ENCODE data around the gene KCNMA1. TPM values are rescaled to one million over a fixed set of nuclear protein-coding genes. Genes with fewer than 3 reads are reported as not detected.
"Not testable (repeated sequence)": the region's sequence is repeated elsewhere in the genome, so short reads cannot be mapped to it uniquely, and the experiment has no call there.

KCNMA1 gene
- total and polyA plus RNA-seq, 10 of the 15 experiments (the other 5 are each of a cell fraction or from before 2014, with no cell fraction given), result 8.5 to 77.0 (median 21.3) TPM

DNA sequence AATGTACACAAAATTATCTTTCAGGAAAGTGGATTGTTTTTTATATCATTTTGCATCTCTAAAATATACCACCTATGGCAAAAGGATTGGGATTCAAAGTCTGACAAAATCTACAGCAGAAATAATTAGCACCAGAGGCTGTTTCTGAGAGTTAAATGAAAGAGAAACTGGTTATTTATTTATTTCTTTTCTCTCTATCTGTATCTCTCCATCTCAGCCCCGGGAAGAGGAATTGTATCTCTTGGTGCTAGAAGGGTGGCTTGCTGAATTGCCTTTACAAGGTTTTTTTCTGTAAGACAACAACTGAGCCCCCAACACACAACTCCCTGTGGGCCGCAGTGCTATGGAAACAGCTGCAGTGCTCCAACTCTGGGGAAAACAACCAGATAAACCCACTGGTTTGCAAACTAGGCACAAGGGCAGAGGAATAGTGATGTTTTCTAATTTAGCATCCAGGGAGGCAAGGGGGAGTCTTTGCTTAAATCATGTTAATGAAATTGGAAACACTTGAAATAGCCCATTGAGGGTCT is 249.0 kb downstream of the KCNMA1 start (continued):
- TF ChIP-seq, protein P1, sequence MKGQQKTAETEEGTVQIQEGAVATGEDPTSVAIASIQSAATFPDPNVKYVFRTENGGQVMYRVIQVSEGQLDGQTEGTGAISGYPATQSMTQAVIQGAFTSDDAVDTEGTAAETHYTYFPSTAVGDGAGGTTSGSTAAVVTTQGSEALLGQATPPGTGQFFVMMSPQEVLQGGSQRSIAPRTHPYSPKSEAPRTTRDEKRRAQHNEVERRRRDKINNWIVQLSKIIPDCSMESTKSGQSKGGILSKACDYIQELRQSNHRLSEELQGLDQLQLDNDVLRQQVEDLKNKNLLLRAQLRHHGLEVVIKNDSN (IDR thresholded peaks at IDR 0.05; ENCODE audit: borderline replicate concordance, extremely low read length, insufficient read depth, low read depth, low read length), result no peak
- TF ChIP-seq HDGF (IDR thresholded peaks at IDR 0.05), result no peak
- no peak for TF ChIP-seq CREM (IDR thresholded peaks at IDR 0.05; ENCODE audit: low read depth)
- no peak for TF ChIP-seq BRCA1 (IDR thresholded peaks at IDR 0.05; ENCODE audit: low read depth, low read length)
- TF ChIP-seq KLF5 (IDR thresholded peaks at IDR 0.05; ENCODE audit: partially characterized antibody), result no peak
- TF ChIP-seq JUNB (IDR thresholded peaks at IDR 0.05), result no peak
- TF ChIP-seq MTA3 (IDR thresholded peaks at IDR 0.05; ENCODE audit: borderline replicate concordance, low read length), result no peak

DNA sequence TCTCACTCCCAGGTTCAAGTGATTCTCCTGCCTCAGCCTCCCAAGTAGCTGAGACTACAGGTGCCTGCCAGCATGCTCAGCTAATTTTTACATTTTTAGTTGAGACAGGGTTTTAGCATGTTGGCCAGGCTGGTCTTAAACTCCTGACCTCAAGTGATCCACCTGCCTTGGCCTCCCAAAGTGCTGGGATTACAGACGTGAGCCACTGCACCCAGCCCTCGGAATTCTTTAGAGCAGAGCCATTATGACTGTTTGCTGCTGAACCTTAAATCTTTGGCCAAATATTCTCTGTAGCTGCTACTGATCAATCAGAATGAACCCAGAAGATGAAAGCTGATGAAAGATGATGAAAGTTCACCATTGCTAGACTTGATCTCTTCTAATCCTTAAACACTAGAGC is 249.9 kb downstream of the KCNMA1 start:
- H3K4me1 ChIP-seq (ENCODE audit: control insufficient read depth, insufficient read depth, low read length); H3K79me2 ChIP-seq (ENCODE audit: control insufficient read depth, insufficient read depth, low read length); H3K27me3 ChIP-seq (replicated peaks in 1 of 2; ENCODE audit: control insufficient read depth in 2 of 2, insufficient read depth in 2 of 2, low read length in 1 of 2); H3K4me3 ChIP-seq; H2AFZ ChIP-seq (ENCODE audit: control insufficient read depth, low read depth, low read length); BruUV-seq (replicated peaks); H3K9ac ChIP-seq (ENCODE audit: control insufficient read depth, insufficient read depth, low read length); H3K9me3 ChIP-seq (replicated peaks; ENCODE audit: control insufficient read depth, insufficient read depth, low read length); in situ Hi-C loops (cut with MboI); FAIRE-seq; H4K20me1 ChIP-seq (ENCODE audit: control insufficient read depth, insufficient read depth); DNase-seq (ENCODE audit: low read depth, low spot score); H3K27ac ChIP-seq (ENCODE audit: control insufficient read depth, insufficient read depth); ATAC-seq; H3K36me3 ChIP-seq (ENCODE audit: control insufficient read depth in 2 of 2, insufficient read depth in 2 of 2, low read length in 1 of 2); H3K4me2 ChIP-seq (ENCODE audit: control insufficient read depth, insufficient read depth): not testable (repeated sequence)
- ChIA-PET RAD21 (ENCODE audit: unreplicated experiment) (interaction anchor here (0.7 to 2.3 kb wide), 8 partner anchors 28 to 324 kb away, joined by 3 to 13 read pairs (median 4); no protein-coding TSS in a partner anchor), POLR2A (interaction anchor here (1.0 to 1.3 kb wide), 2 partner anchors 71 to 135 kb away, joined by 3 to 4 read pairs; no protein-coding TSS in a partner anchor), CTCF (interaction anchor here (1.2 to 11.2 kb wide), 8 partner anchors 10 to 324 kb away, joined by 3 to 93 read pairs (median 8); no protein-coding TSS in a partner anchor), SMC1A (ENCODE audit: uncharacterized antibody, unreplicated experiment) (interaction anchor here (0.6 to 11.0 kb wide), 16 partner anchors 10 to 254 kb away, joined by 3 to 170 read pairs (median 3); partner anchors contain the start of gene KCNMA1)
- 28% methylated on average over 2 of the region's 2 CpGs for WGBS (ENCODE audit: insufficient coverage, insufficient replicate concordance, low lambda C conversion rate, missing lambda C conversion rate)
- intact Hi-C loops (cut with micrococcal nuclease; ENCODE audit: unreplicated experiment), result loop anchor here (5.0 kb wide), 1 partner anchor 135 kb away; no protein-coding TSS in a partner anchor
